Measurements from ENCODE around the gene TRIM38.
"Not testable (repeated sequence)": the region's sequence is repeated elsewhere in the genome, so short reads cannot be mapped to it uniquely, and the experiment has no call there.

The TRIM38 gene

DNA sequence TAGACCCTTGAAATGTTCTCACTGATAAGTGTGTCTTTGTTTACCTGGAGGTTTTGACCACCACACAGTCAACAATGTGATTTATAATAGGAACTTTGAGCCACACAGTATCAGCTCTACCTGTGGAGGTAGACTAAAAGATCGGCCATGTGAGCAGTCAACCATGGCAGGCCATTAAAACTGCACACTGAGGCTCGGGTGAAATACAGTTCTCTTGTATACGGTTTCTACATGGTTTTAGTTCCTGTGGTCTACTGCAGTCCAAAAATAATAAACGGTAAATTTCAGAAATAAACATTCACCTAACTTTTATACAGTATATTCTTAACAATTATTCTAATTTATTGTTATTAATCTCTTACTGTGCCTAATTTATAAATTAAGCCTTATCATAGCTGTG, 47.2 kb downstream of the TRIM38 start:
- DNase-seq, result no peak

DNA sequence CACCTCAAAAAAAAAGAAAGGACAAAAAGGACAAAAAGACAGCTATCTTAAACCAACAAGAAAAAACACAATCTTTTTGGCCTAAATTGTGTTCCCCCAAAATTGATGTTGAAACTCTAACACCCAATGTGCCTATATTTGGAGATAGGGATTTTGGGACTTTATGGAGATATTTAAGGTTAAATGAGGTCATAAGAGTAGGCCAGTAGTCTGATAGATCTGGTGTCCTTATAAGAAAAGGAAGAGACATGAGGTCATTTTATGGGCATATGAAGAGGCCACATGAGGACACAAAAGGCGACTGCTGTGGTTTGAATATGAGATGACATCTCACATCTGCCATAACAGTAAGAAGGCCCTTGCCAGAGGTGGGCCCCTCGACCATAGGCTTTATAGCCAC, 49.5 kb downstream of the TRIM38 start:
- DNase-seq, result no peak

DNA sequence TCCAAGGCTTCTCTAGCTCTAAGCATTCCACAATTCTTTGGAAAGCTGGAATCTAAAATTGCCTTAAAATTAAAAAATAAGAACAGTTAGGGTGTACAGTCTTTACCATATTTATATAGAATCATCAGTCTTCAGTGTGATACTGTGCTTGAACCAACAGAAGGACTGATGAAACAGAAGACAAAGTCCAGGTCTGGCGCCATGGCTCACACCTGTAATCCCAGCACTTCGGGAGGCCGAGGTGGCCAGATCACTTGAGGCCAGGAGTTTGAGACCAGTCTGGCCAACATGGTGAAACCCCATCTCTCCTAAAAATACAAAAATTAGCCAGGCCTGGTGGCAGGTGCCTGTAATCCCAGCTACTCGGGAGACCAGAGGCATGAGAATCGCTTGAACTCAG, 51.8 kb downstream of the TRIM38 start:
- not testable (repeated sequence) for DNase-seq

DNA sequence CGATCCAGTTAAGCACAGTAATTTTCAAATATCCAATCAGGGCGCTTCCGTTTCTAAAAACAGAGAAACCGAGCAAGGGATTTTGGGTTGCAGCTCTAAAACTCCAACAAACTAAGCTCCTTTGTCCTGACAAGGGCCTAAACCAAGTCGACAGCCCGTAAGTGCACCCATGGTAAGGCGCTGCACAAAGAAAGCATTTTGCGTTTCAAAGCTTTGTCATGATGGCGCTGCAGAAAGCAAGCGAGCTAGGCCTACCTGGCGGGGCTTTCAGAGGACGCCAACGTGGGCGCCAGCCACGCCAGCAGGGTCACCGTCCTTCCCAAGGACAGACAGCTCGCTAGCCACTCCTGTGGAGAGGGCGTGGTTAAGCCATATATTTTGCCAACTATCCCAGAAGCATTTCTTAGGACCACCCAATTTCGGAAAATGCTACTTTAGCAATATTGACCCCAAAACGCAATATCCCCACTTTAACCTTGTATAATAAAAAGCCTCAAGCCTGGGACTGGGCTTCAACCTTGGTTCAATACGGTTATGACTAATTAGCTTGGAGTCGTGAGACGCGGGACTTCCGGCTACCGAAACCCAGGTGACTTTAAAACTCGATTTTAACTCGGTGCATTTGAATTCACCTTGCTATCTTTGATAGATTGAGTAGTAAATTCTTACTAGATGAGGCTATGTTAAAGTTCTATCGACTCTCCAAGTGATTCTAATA, 53.8 kb downstream of the TRIM38 start:
- DNase-seq, result no peak

DNA sequence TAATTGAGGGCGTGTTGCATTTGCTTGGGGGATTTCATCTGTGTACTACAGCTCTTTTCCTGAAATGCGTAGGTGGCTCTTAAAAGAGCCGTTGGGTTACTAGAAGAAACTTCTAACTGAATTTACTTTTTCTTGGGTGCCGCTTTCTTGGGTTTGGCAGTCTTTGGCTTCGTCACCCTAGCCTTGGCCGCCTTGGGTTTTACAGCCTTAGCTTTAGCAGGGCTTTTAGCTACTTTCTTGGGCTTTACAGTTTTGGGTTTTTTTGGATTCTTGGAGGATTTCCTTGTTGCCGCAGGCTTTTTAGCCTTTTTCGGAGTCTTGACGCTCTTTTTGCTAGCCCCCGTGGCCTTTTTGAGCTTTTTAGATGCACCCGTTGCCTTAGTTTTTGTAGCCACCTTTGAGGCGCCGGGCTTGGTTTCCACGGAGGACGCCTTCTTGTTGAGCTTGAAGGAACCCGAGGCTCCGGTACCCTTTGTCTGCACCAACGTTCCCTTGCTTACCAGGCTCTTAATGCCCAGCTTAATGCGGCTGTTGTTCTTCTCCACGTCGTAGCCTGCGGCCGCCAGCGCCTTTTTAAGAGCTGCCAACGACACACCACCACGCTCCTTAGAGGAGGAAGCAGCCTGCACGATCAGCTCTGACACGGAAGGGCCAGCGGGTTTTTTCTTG, 54.5 kb downstream of the TRIM38 start:
- DNase-seq, result no peak

DNA sequence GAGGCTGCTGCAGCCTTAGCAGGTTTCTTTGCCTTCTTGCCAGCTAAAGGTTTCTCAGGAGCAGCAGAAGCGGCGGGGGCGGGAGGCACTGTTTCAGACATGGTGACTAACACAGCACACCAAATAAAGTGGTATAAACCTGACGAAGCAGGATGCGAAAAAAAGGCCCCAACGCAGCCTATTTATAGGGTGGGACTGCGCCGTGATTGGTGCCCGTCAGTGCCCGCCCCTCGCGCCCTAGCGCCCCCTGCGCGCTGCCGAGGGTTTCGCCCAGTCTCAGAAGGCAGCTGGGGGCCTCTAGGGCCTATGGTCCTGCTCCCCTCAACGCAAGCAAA, 55.0 kb downstream of the TRIM38 start:
- DNase-seq, result no peak

DNA sequence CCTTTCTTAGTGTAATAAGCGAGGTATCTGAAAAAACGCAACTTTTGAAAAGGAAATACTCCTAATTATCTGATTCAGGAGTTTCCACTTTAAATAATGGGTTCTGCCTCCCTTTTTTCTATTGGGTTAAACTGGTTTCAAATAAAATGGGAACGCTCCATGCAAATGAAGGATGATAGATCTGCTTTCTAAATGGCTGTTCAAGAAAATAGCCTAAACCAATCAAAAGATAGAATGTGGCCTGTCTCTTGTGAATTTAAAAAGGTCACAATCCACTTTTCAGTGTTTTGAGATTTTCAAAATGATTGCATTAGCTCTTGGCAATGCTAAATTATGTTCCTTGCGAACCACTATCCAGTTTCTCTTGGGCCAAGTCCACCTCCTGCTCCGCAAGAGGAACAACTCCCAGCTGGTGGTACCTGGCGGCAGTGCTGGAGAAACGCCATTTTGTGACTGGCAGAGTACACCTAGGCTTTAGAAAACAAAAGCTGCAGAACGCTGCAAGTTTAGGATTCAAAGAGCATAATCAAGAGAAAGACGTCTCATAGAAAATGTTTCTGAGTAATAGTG, 56.7 kb downstream of the TRIM38 start:
- DNase-seq, result no peak

DNA sequence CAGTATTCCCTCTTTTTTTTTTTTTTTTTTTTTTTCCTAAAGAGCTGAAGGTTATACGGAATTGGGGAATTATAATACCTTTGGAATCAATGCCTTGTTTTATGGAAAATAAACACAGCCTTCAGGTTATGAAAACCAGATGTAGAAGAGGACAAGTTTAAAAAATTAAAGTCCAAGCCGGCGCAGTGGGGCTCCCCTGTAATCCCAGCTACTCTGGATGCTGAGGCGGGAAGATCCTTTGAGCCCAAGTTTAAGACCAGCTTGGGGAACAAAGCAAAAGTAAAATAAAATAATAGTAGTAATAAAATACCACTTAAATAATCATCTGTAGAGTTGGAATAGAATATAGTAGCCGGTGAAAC, 57.3 kb downstream of the TRIM38 start:
- no peak for DNase-seq

DNA sequence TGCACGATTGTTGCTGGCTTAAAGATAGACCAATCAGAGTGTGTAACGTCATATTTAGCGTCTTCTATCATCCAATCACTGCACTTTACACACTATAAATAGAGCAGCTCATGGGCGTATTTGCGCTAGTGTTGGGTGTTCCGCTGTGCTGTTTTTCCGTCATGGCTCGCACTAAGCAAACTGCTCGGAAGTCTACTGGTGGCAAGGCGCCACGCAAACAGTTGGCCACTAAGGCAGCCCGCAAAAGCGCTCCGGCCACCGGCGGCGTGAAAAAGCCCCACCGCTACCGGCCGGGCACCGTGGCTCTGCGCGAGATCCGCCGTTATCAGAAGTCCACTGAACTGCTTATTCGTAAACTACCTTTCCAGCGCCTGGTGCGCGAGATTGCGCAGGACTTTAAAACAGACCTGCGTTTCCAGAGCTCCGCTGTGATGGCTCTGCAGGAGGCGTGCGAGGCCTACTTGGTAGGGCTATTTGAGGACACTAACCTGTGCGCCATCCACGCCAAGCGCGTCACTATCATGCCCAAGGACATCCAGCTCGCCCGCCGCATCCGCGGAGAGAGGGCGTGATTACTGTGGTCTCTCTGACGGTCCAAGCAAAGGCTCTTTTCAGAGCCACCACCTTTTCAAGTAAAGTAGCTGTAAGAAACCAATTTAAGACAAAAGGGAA, 57.9 kb downstream of the TRIM38 start:
- DNase-seq, result peak; percentile 69

DNA sequence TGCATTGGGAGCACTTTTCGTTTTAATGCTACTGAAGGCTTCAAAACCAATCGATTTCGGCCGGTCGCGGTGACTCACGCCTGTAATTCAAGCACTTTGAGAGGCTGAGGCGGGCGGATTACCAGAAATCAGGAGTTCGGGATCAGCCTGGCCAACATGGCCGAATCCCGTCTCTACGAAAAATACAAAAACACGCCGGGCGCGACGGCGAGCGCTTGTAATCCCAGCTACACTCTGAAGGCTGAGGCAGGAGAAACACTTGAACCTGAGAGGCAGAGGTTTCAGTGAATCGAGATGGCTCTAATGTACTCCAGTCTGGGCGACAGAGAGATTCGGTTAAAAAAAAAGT, 58.4 kb downstream of the TRIM38 start:
- no peak for DNase-seq

DNA sequence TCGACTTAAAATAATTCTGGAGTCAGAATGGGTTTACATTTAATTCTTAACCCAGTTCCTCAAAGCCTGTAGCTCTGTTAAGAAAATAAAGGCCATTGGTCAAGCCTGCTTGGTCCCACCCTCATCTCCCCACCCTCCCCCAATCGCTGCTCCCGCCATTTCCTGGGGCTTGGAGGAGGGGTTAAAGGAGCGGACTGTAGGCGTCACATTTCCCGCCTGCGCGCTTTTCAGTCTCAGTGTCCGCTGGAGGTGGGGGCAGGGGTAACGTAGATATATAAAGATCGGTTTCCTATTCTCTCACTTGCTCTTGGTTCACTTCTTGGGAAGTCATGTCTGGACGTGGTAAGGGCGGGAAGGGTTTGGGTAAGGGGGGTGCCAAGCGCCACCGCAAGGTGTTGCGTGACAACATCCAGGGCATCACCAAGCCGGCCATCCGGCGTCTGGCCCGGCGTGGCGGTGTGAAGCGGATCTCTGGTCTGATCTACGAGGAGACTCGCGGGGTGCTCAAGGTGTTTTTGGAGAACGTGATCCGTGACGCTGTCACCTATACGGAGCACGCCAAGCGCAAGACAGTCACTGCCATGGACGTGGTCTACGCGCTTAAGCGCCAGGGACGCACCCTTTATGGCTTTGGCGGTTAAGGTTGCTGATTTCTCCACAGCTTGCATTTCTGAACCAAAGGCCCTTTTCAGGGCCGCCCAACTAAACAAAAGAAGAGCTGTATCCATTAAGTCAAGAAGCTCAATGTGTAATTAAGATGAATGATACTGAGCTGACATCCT, 58.9 kb downstream of the TRIM38 start:
- DNase-seq, result peak; percentile 95

DNA sequence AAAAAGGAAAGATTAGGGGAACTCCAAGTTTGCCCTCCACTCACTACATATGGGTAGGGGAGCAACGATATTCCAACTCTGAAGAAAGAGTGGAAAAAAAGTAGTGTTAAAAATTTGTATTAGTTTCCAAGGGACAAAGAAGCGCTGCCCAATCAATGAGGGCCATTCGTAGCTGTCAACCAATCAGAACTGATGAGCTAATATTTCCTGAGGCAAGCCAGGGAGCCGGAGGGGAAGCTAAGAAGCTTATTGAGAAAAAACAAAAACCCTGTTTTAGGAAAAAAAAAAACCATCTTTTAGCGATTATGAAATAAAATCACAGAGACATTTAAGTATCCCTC, 59.5 kb downstream of the TRIM38 start:
- DNase-seq, result peak; percentile 53

DNA sequence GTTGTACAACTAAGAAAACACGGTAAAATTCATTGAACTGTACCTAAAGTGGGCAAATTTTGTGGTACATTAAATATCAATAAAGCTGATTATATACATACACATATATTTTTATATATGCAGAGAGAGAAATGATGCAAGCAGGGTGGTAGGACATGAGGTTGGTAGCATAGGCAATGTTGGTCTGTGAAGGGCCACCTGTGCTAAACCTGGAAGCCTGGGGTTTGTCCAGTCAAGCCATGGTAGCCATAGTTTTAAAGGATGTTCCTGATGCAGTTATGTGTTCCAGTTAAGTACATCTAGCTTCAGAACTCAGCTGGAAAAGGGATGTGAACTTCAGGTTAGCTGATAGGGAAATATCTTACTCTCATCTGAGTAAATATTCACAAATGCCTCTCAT, 60.1 kb downstream of the TRIM38 start:
- DNase-seq, result no peak

DNA sequence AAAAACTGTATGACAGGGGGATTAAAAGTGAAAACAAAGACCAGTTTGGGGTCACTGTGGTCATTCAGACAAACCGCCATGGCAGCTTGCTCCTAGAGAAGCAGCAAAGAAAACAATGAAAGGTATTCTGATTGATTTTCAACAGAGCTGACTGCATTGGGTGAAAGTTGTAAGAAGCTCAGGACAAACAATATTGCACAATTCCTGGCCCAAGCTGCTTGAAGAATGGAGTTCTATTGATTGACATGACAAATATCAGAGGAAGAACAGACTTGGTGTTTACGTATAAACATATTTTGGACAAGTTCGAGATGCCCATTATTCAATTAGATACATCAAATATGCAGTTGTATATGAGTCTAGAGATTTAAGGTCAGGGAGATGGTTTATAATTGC, 62.0 kb downstream of the TRIM38 start:
- DNase-seq, result no peak

DNA sequence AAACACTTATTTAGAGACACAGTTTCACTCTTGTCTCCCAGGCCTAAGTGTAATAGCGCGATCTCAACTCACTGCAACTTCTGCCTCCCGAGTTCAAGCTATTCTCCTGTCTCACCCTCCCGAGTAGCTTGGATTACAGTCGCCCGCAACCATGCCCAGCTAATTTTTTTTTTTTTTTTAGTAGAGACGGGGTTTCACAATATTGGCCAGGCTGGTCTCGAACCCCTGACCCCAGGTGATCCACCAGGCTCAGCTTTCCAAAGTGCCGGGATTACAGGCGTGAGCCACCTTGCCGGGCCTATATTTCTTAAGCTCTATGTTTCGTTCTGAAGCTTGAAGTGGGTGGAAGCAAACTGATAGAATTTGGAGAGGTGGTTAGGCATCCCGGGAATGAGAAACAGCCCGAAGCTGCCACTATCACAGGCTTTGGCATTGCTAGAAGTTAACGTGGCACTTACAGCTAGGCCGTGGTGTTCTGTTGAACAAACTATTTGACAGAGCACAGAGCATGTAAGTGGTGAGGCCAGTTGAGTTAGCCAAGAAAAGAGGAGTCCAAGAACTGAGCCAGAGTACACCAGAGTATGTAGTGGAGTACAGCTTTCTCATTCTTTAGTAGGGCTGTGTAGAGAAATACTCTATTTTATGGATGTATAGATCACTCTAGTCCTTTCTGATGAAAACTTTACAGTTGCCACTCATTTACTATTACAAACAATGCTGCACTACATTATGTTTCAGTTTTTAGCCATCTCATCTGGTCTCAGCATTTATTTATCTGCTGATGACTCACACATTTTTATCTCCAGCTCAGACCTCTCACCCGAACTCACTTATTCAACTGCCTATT, 62.7 kb downstream of the TRIM38 start:
- no peak for DNase-seq

DNA sequence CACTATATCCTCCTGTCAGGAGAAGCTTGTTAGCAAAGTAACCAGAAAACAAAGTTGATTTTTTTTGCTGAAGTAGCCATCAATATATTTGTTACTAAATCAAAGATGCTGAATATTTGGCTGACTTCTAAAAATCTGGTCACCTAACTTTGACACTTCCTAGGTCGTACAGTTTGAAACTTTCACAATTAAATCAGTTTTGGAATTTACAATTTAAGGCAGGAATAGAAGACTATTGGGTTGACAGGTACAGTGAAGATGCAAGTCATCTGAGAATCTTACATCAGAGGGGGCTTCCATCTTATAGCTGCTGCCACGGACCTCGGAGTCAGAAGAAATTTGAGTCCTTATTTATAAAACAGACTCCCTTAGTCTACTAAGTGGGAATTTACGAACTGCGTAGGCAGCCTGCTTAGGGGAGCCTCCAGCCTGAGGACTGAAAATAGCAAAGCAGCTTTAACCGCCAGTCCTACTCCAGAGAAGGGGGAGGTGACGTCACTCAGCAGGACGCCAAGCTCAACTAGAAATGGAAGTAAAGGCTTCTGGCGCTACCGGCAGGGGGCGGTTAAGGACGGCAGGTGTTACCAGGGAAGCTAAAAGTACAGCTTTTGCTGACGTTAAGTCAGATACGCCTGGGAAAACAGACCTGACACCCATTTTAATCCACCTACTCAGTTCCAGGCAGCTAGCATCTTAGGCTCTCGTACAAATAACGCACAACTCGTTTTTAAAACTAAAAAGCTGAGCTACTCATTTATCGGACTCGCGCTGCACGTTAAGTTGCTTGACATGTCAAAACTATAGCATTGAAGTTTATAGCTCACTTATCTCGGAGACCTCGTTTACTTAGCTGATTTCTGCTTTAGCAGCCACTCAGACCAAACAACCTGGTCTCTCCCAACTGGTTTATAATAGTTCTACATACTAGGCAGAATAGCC, 63.6 kb downstream of the TRIM38 start:
- peak; percentile 88 for DNase-seq

DNA sequence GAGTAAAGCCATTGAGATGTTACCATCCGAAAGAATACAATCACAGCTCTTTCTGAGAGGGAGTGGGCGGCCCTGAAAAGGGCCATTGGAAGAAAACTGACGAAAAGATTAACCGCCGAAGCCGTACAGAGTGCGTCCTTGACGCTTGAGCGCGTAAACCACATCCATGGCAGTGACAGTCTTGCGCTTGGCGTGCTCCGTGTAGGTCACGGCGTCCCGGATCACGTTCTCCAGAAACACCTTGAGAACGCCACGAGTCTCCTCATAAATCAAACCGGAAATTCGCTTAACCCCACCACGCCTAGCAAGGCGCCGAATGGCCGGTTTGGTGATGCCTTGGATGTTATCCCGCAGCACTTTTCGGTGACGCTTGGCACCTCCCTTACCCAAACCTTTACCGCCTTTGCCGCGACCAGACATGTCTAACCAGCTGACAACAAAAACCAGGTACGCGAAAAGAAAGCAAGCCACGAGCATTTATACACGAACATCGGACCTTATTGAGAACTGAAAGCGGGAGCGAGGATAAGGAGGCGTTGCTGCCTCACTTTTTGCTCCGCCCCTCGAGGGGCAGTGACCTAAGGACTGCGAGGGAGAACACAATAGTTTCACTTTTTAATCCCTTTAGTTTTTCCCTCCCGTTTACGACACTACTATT, 64.4 kb downstream of the TRIM38 start:
- peak; percentile 71 for DNase-seq

DNA sequence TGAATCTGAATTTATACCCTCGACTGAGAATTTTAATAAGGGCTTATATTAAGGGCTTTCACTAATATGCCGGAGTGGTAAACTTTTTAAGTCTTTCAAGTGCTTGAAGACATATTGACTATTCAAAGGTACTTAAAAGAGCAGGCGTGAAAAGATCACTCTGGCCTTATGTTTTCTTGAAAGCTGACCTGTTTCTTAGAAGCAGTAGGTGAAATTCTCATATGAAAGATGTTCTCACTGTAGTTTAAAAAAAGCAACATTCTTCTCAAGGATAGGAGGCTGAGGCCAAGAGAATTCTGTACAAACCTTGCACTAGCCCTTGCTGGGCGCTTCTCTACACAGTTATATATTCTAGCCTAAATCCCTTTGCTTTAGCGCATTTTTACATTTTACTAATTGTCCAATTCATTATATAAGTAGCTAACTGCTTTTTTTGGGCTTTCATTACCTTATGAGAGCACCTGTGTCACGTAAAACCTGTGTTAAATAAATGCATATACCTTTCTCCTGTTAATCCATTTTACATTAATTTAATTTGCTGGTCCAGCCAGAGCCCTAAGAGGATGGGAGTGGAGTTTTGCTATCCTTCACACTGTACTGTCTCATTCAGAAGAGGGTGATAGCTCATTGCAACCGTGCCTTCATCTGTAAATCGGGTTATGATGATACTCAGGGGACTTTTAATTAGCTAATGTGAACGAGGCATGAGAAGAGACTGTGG, 65.0 kb downstream of the TRIM38 start:
- no peak for DNase-seq

DNA sequence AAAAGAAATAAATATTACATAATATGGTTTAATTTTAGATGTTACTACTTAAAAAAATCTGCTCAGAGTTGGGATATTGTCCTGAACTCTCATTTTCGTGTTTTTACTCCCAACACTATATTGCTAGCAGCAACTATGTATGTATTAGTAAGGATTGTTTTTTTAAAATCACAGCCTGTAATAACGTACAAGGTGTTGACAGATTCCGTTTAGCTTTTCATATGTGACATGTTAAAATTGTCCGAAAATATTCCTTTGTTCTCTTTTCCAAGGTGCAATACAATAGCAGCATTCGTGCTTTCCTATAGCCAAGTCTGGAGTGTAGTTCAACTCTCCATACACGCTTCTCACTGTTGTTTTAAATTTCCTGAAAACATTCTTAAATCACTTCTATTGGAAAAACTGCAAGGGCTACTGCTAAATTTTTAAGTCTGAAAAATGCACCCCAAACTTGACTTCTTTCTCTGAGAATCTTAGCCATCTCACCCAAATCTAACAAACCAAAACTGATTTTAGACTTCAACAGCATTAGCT, 65.7 kb downstream of the TRIM38 start:
- DNase-seq, result no peak
